Body of pancreas (tissue), 4 donors: ENCODE measurements around the gene F11R.

ENCODE experiments used
- CTCF ChIP-seq, 7 experiments: fragments of 450-650 bp in 4 of 7; fragments of 200-600 bp in 3 of 7; sonication (generic) in 3 of 7; IDR thresholded peaks; one replicate each; pipeline ENCODE4 v1.5.1; 2016 to 2019; ENCODE audit warnings: antibody characterized with exemption in 7 of 7
- POLR2A ChIP-seq, 3 donors: fragments of 450-650 bp; IDR thresholded peaks; one replicate each; pipeline ENCODE4 v1.6.1; 2016; ENCODE audit warnings: antibody characterized with exemption in 3 of 3, mild to moderate bottlenecking in 2 of 3

GRCh38 chr1:161059293-161059692 is 38.3 kb upstream of the F11R start:
- no peak for TF ChIP-seq CTCF (IDR thresholded peaks at IDR 0.05)
- TF ChIP-seq POLR2A (IDR thresholded peaks at IDR 0.05), result no peak
